RPMI7951 (cell line): Measurements from ENCODE around the gene ATP13A1. TPM values are rescaled to one million over a fixed set of nuclear protein-coding genes. Genes with fewer than 3 reads are reported as not detected.
"Not testable (repeated sequence)": the region's sequence is repeated elsewhere in the genome, so short reads cannot be mapped to it uniquely, and the experiment has no call there.

ENCODE experiments used
- DNase-seq: peaks from one replicate; pipeline ENCODE4 v3.0.0-alpha.2; 2012; ENCODE audit warnings: low read depth
- total RNA-seq: library from RNA; depleted of rRNA; stranded (reverse); fragments of >200 nt; shearing (Covaris generic); gene quantifications from 2 replicates; pipeline ENCODE4 v1.2.3, GENCODE V29; 2014; rRNA removed

ATP13A1 gene
- total RNA-seq, 1 experiment from 2014 or later, result 21.3 TPM

DNA sequence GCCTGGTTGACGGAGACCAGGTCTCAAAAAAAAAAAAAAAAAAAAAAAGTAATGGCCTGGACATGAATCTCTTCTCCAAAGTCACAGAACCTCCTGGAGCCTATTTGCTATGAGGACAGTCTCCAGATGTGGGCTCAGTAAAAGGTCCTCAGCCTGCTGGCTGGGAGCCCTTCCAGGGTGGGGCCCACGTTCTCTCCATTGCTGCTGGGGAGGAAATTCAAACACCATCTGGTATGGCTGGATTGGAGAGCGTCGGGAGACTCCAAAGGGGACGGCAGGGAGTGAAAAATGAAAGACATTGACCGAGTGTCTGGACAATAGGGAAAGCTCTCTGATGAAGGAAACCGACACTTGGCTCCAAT lies 43.6 kb downstream of the ATP13A1 start:
- DNase-seq, result no peak

DNA sequence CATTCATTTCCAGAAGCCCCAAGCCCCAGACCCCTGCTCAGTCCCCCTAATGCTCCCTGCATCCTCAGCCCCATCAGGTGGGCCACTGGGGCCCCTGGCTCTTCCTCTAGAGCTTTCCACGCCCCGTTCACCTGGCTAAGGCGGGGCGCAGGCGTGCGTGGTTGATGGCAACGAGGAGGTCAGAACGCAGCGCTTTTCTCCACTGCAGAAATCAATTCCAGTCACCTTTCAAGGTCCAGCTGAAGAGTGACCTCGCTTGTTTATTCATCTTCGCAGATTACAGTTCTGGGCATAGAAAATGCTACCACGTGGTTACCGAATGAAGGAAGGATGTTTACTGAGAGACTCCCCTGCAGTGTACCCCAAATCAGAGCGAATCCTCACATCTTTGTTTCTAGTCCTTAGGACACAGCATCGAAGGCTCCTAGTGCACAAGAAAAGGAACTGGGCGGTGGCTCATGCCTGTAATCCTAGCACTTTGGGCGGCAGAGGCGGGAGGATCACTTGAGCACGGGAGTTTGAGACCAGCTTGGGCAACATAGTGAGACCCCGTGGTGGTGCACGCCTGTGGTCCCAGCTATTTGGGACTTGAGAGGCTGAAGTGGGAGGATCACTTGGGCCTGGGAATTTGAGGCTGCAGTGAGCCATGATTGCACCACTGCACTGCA lies 44.2 kb downstream of the ATP13A1 start:
- no peak for DNase-seq

DNA sequence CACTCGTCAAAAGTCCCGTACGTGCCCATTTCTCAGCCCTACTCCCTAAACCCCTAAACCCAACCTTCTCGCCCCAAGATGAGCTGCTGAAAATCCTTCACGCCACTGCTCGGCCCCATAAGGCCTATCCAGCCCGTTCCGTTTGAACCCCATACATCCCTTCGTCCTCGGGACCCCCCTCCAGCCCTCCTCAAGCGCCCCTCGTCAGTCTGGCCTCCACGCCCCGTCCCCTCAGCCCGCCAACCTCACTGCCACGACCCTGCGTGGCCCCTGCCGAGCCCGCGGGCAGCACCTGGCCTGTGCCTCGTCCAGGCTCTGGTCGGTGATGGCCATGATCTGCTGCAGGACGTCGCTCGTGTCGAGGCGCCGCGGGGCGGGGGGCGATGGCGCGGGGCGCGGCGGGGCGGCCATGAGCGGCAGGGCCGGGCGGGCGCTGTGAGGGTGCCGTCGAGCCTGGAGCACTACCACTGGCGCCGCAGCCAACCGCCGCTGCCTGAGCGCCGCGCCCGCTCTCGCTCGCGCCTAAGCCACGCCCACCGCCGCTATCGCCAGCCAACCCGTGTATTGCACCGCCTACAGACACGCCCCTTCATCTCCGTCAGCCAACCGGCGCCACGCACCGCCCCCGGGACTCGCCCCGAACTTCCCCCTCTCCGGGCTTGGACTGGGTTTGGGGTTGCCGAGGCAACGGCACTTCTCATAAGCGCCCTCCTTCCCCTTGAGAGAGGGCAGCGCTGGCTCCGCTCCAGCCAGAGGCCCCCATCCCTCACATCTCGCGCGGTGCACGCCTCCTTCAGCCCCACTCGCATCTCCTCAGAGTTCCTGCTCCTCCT lies 45.0 kb downstream of the ATP13A1 start, which contains the start of gene PBX4:
PBX4 (minus strand) TSS at position 469 of the 833 bp plus-strand sequence; CDS start at position 411, 58 bp downstream.
- peak; percentile 93 for DNase-seq

DNA sequence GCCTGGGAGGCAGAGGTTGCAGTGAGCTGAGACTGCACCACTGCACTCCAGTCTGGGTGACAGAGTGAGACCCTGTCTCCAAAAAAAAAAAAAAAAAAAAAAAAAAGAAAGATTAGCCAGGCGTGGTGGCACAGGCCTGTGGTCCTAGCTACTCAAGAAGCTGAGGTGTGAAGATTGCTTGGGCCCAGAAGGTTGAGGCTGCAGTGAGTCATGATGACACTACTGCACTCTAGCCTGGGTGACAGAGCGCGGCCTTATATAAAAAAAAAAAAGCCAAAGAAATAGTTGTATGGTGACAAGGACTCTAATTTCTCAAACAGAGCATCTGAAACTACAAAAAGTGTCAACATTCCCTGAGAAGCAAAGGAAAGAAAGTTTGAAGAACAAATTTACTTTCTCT lies 48.4 kb downstream of the ATP13A1 start:
- peak; percentile 76 for DNase-seq

DNA sequence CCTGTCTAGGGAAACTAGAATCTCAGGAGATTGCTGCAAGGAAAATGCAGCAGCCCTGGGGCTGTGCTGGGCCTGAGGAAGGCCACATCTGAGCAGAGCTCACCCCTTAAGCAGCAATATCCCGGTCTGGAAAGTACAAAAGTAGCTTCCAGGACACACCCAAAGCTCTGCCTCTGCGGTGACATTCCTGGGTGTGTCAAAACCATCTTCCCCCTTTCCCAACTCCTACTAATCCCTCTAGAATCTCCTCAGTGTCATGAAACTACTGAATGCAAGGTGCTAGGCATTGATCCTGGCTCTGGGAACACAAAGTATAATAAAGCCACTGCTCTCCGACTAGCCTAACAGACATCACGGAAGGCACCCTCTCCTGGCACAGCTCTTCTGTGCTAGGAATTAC lies 50.0 kb downstream of the ATP13A1 start:
- DNase-seq, result peak; percentile 73

DNA sequence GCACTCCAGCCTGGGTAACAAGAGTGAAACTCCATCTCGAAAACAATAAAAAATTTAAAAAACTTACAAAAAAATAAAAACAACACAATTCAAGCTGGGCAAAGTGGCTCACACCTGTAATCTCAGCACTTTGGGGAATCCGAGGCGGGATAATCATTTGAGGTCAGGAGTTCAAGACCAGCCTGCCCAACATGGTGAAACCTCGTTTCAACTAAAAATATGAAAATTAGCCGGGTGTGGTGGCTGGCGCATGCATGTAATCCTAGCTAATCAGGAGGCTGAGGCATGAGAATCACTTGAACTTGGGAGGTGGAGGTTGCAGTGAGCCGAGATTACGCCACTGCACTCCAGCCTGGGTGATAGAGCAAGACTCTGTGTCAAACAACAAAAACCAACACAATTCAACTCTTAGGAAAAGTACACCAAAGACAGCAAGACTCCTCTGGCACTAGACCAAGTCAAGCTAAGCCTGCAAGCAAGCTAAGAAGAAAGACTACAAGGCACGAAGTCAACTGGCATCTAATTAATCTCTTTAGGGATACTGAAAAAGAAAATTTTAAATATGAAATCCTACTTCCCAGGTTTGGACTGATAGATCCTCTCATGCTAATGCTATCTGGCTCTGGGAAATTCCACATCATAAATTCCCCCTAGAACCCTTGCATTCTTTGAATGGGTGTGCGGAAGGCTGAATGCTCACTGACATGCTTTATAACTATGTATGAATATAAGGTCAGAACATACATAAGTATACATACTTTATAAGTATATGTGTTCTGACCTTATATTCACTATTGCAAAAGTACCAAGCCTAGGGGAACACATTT lies 52.9 kb downstream of the ATP13A1 start:
- no peak for DNase-seq

DNA sequence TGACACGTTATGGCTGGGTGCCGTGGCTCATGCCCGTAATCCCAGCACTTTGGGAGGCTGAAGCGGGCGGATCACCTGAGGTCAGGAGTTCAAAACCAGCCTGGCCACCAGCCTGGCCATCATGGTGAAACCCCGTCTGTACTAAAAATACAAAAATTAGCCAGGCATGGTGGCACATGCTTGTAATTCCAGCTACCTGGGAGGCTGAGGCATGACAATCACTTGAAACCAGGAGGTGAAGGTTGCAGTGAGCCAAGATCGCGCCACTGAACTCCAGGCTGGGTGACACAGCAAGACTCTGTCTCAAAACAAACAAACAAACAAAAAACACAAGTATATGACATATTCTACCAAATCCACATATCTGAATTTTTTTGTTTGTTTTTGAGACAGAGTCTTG lies 56.8 kb downstream of the ATP13A1 start:
- DNase-seq, result not testable (repeated sequence)

DNA sequence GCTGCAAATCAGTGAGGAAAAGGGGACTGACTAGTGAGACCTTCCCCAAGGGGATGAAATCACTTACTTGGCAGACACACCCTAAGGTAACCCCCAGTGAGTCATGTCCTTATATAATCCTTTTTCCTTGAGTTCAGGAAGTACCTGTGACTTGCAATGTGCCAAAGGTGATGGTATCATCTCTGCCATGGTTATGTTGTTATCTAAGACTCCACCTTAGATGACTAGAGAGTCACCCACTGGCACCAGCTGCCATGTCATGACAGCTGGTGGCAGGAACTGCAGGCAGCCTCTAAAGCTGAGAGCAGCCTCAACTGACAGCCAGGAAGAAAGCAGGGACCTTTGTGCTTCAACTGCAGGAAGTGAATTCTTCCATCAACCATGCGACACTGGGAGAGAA lies 57.5 kb downstream of the ATP13A1 start:
- DNase-seq, result peak; percentile 30

DNA sequence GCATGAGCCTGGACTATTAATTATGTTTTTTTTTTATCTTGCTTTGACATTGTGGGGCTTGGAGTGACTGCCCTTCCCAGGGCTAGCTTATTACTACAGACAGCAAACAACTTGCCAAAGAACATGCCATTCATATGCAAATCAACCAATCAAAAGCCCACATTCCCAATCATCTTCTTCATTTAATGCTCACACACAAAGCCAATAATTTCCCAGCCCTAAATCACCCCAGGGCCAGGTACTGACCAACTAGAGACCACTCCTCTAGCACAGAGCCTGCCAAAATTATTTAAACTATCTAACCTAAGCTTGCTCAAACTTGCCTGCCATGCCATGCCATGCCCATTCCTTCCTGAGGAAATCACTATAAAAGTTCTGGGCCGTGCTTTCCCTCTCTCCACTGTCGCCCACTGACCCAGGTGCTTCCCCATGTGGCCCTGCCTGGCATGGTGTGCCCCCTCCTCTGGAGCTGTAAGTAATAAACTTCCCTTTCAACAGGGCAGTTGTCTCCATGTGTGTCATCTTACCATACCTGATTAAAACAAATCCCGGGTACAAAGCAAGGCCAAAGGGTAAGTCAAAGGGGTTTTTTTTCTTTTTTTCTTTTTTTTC lies 60.7 kb downstream of the ATP13A1 start:
- no peak for DNase-seq

DNA sequence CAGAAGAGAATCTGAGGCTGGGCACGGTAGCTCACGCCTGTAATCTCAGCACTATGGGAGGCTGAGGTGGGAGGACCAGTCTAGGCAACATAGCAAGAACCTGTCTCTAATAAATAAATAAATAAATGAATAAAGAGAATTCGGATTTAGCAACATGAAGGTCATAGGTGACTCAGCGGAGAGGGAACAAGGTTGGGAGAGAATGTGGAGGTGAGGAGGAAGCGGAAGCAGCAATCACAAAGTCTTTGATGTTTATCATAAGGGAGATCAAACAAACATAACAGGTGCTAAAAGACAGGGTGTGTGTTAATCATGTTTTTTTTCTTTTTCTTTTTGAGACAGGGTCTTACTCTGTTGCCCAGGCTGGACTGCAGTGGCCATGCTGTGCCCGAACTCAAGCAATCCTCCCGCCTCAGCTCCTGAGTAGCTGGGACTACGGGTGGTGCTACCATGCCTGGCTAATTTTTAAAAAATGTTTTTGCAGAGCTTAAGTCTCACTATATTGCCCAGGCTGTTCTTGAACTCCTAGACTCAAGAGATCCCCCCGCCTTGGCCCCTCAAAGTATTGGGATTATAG lies 61.3 kb downstream of the ATP13A1 start:
- no peak for DNase-seq

DNA sequence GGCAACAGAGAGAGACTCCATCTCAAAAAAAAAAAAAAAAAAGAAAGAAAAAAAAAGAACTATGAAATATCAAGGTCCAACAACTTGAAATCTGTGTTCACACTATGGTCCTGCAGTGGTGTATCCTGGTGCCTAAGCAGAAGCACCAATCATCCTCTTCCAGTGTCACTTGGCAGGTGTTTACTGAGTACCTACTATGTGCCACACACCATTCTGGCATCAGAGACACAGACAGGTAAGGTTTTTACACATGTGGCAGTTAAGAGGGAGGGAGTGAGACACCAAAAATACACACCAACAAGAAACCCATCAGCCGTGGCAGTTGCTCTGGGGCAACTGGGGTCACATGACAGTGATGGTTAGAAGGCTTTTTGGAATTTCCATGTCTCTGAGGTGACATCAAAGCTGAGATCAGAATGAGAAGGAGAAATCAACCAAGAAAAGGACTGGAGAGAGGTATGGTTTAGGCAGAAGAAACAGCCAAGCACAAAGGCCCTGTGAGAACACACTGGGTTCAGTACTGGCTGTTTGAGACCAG lies 62.6 kb downstream of the ATP13A1 start:
- DNase-seq, result no peak

DNA sequence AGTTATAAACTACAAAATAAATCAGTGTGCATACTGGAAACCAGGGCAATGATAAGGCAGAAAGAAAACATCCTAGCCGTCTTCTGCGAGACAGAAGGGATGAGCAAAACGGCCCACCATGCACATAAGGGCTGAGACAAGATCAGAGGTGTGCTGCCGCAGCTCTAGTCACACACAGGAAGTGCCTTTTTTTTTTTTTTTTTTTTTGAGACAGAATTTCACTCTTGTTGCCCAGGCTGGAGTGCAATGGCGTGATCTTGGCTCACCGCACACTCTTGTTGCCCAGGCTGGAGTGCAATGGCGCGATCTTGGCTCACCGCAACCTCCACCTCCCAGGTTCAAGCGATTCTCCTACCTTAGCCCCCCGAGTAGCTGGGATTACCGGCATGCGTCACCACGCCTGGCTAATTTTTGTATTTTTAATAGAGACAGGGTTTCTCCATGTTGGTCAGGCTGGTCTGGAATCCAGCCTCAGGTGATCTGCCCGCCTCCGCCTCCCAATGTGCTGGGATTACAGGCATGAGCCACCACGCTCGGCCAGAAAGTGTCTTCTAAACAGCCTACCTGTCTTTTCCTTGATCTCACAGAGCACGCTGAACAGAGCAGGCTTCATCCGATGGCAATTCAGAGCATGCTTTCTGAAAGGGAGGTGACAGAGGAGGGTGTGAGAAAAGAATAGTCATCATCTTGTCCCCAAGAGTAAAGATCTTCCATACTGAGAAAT lies 64.6 kb downstream of the ATP13A1 start:
- not testable (repeated sequence) for DNase-seq

DNA sequence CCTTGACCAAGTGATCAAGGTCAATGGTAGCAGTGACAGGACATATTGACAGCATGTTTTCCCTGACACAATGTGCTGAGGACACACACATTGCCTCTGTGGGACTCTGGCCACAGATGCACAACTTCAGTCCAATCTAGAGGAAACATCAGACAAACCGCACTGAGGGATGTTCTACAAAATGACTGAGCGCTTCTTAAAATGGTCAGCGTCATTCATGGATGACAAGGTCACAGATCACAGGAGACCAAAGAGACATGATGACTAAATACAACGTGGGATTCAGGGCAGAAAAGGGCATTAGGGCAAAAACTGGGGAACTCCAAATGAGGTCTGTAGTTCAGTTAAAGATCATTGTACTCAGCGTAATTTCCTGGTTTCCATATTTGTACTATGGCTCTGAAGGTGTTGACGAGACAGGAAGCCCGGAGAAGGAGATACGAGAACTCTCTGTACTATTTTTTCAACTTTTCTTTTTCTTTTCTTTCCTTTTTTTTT lies 65.6 kb downstream of the ATP13A1 start:
- peak; percentile 48 for DNase-seq

Other genes starting within 250 kb of the ATP13A1 start
- 0.68 and 0.96 TPM in 2 replicates for gene TSSK6, start 148.1 kb downstream of the ATP13A1 start, total RNA-seq
- gene NDUFA13, start 147.5 kb downstream of the ATP13A1 start, total RNA-seq, result 282 and 300 TPM in 2 replicates
- gene YJEFN3, start 134.8 kb downstream of the ATP13A1 start, total RNA-seq, result 0.12 TPM in 1 of 2 replicates, not detected in the other
- gene CILP2, start 125.4 kb downstream of the ATP13A1 start, total RNA-seq, result under 0.01 and 0.20 TPM in 2 replicates
- gene PBX4, start 45.0 kb downstream of the ATP13A1 start, total RNA-seq, result 2.1 and 3.0 TPM in 2 replicates
- gene LPAR2, start 35.5 kb downstream of the ATP13A1 start, total RNA-seq, result 0.72 and 1.4 TPM in 2 replicates
- 2.3 and 3.3 TPM in 2 replicates for gene GMIP, start 20.0 kb downstream of the ATP13A1 start, total RNA-seq
- gene ZNF101, start 5.2 kb upstream of the ATP13A1 start, total RNA-seq, result 5.2 and 9.3 TPM in 2 replicates
- gene ZNF14, start 69.4 kb upstream of the ATP13A1 start, total RNA-seq, result 4.9 and 5.4 TPM in 2 replicates
- 18.4 and 24.8 TPM in 2 replicates for gene ZNF506, start 158.1 kb upstream of the ATP13A1 start, total RNA-seq
- 4.3 and 7.6 TPM in 2 replicates for gene ZNF253, start 202.2 kb upstream of the ATP13A1 start, total RNA-seq
- 17.4 and 24.0 TPM in 2 replicates for gene ZNF93, start 237.3 kb upstream of the ATP13A1 start, total RNA-seq